Natural killer cell (primary cell): ENCODE measurements around the gene LRG1. TPM values are rescaled to one million over a fixed set of nuclear protein-coding genes. Genes with fewer than 3 reads are reported as not detected.

Experiments
- ATAC-seq, 3 donors: fragments of 150-1000 bp in 2 of 3; fragments of 200-7000 bp in 1 of 3; cut with Tn5 transposase; 1 replicate in 1 of 3; 2 replicates in 2 of 3; pipeline ENCODE4 v1.10.0; 2021; ENCODE audit warnings: mild to moderate bottlenecking in 2 of 3, moderate library complexity in 2 of 3
- DNase-seq, 2 donors: peaks; one replicate each; pipeline versions ENCODE4 v3.0.0 to v3.0.0-alpha.2; 2013 to 2021; ENCODE audit warnings: mixed read lengths in 1 of 2
- H3K27ac ChIP-seq: one replicate; pipeline ENCODE4 v1.5.1; 2013; ENCODE audit warnings: mild to moderate bottlenecking, low read length
- H3K27me3 ChIP-seq: one replicate; pipeline ENCODE4 v1.6.1; 2013; ENCODE audit warnings: low read length; ENCODE audit not compliant: control insufficient read depth, insufficient read depth
- H3K36me3 ChIP-seq: one replicate; pipeline ENCODE4 v1.6.1; 2013; ENCODE audit warnings: low read length; ENCODE audit not compliant: control insufficient read depth, insufficient read depth
- H3K4me1 ChIP-seq: one replicate; pipeline ENCODE4 v1.6.1; 2013; ENCODE audit warnings: low read length; ENCODE audit not compliant: control insufficient read depth, insufficient read depth
- H3K4me3 ChIP-seq: one replicate; pipeline ENCODE4 v1.5.1; 2013; ENCODE audit warnings: low read length
- H3K9me3 ChIP-seq: one replicate; pipeline ENCODE4 v1.6.1; 2013; ENCODE audit warnings: low read length; ENCODE audit not compliant: control insufficient read depth, insufficient read depth
- H3K27ac Mint-ChIP-seq, 2 donors: one replicate each; pipeline ENCODE4 v1.8.0; 2022; ENCODE audit warnings: mild to moderate bottlenecking in 2 of 2, mixed read lengths in 2 of 2, moderate library complexity in 1 of 2
- H3K27me3 Mint-ChIP-seq, 2 donors: one replicate each; pipeline ENCODE4 v1.8.0; 2022; ENCODE audit warnings: low read depth in 2 of 2, mixed read lengths in 2 of 2
- H3K36me3 Mint-ChIP-seq: one replicate; pipeline ENCODE4 v1.8.0; 2022; ENCODE audit warnings: mixed read lengths
- H3K4me1 Mint-ChIP-seq, 2 donors: one replicate each; pipeline ENCODE4 v1.8.0; 2022; ENCODE audit warnings: mixed read lengths in 2 of 2
- H3K4me3 Mint-ChIP-seq: one replicate; pipeline ENCODE4 v1.8.0; 2022; ENCODE audit warnings: mild to moderate bottlenecking, moderate library complexity, mixed read lengths
- H3K9me3 Mint-ChIP-seq, 2 donors: one replicate each; pipeline ENCODE4 v1.8.0; 2022; ENCODE audit warnings: mixed read lengths in 2 of 2
- CTCF ChIP-seq: fragments of 200-600 bp; IDR thresholded peaks from one replicate; pipeline ENCODE4 v1.8.0; 2022; ENCODE audit warnings: antibody characterized with exemption
- WGBS: methylation state at CpG from one replicate; pipeline ENCODE4 v1.1.7; 2013; ENCODE audit warnings: missing lambda C conversion rate; ENCODE audit not compliant: insufficient coverage; 5-methylcytosine and 5-hydroxymethylcytosine counted together
- intact Hi-C: fragments of 100-400 bp; cut with micrococcal nuclease; formaldehyde crosslinking; loops from one replicate; pipeline ENCODE4 v1.14.2; 2022
- total RNA-seq, 4 donors: library from RNA; stranded (reverse); fragments of 120-200 nt in 1 of 4; gene quantifications; one replicate each; pipeline versions ENCODE4 v1.2.3 to v1.2.4, GENCODE V29; 2013 to 2022

The LRG1 gene
- total RNA-seq, 3 donors from 2014 or later (not counting 1 experiment from before 2014, with no cell fraction given), result 1.8 TPM; not detected in 2

- ATAC-seq, result no peak
- no peak for TF ChIP-seq CTCF
- no peak overlapping the region for H3K27ac Mint-ChIP-seq
- Histone ChIP-seq H3K9me3 (no peaks in the 10 kb centered on the region), H3K36me3 (no peaks in the 10 kb centered on the region), H3K4me3 (no peak overlapping the region), H3K27ac (no peak overlapping the region), H3K27me3 (no peaks in the 10 kb centered on the region), H3K4me1 (no peaks in the 10 kb centered on the region)
- peaks cover 0 to 8% of the 10 kb centered on the region in 2 donors for H3K27me3 Mint-ChIP-seq
- H3K4me3 Mint-ChIP-seq, result no peak overlapping the region
- H3K36me3 Mint-ChIP-seq, result no peaks in the 10 kb centered on the region
- no peaks in the 10 kb centered on the region for H3K4me1 Mint-ChIP-seq
- 60% methylated on average over 8 of the region's 8 CpGs for WGBS
- H3K9me3 Mint-ChIP-seq, result no peaks in the 10 kb centered on the region
- DNase-seq, result no peak
- intact Hi-C loops, result no loop called here
Measured at GRCh38 chr19:4516939-4517300, 22.9 kb downstream of the LRG1 start.

GRCh38 chr19:4516199-4516938, 23.5 kb downstream of the LRG1 start:
- Mint-ChIP-seq H3K27me3 (peaks cover 0 to 8% of the 10 kb centered on the region in 2 donors), H3K9me3 (no peaks in the 10 kb centered on the region), H3K36me3 (no peaks in the 10 kb centered on the region), H3K27ac (no peak overlapping the region), H3K4me1 (no peaks in the 10 kb centered on the region), H3K4me3 (no peak overlapping the region)
- Histone ChIP-seq H3K36me3 (no peaks in the 10 kb centered on the region), H3K27me3 (no peaks in the 10 kb centered on the region), H3K27ac (no peak overlapping the region), H3K9me3 (no peaks in the 10 kb centered on the region), H3K4me1 (no peaks in the 10 kb centered on the region), H3K4me3 (no peak overlapping the region)
- no peak for TF ChIP-seq CTCF
- ATAC-seq (no peak), DNase-seq (no peak)
- 72% methylated on average over 14 of the region's 14 CpGs for WGBS
- intact Hi-C loops, result no loop called here

GRCh38 chr19:4515732-4516131, 24.1 kb downstream of the LRG1 start:
- ATAC-seq (no peak), DNase-seq (no peak)
- 85% methylated on average over 5 of the region's 5 CpGs for WGBS
- no peaks in the 10 kb centered on the region for H3K4me1 Mint-ChIP-seq
- no peak overlapping the region for H3K27ac Mint-ChIP-seq
- no peaks in the 10 kb centered on the region for H3K4me1 ChIP-seq
- no peak overlapping the region for H3K27ac ChIP-seq
- peaks cover 0 to 3% of the 10 kb centered on the region in 2 donors for H3K27me3 Mint-ChIP-seq
- no peaks in the 10 kb centered on the region for H3K9me3 Mint-ChIP-seq
- no peaks in the 10 kb centered on the region for H3K36me3 ChIP-seq
- no peaks in the 10 kb centered on the region for H3K36me3 Mint-ChIP-seq
- no peak overlapping the region for H3K4me3 Mint-ChIP-seq
- H3K9me3 ChIP-seq, result no peaks in the 10 kb centered on the region
- no peak for TF ChIP-seq CTCF
- no peaks in the 10 kb centered on the region for H3K27me3 ChIP-seq
- H3K4me3 ChIP-seq, result no peak overlapping the region
- intact Hi-C loops, result no loop called here

- H3K9me3 Mint-ChIP-seq, result no peaks in the 10 kb centered on the region
Measured at GRCh38 chr19:4513248-4513647, 26.6 kb downstream of the LRG1 start.

More at GRCh38 chr19:4513248-4513647, 26.6 kb downstream of the LRG1 start:
- intact Hi-C loops, result no loop called here
- H3K4me1 ChIP-seq, result no peaks in the 10 kb centered on the region
- WGBS, result 92% methylated on average over 17 of the region's 17 CpGs
- ATAC-seq (no peak), DNase-seq (no peak)
- H3K9me3 ChIP-seq, result no peaks in the 10 kb centered on the region
- Mint-ChIP-seq H3K4me1 (no peaks in the 10 kb centered on the region), H3K4me3 (no peak overlapping the region), H3K27me3 (no peaks in the 10 kb centered on the region), H3K27ac (no peak overlapping the region), H3K36me3 (no peaks in the 10 kb centered on the region)
- H3K27ac ChIP-seq, result no peak overlapping the region
- H3K36me3 ChIP-seq, result no peaks in the 10 kb centered on the region
- H3K27me3 ChIP-seq, result no peaks in the 10 kb centered on the region
- no peak overlapping the region for H3K4me3 ChIP-seq
- no peak for TF ChIP-seq CTCF
